PC-9 (cell line): ENCODE measurements around the gene TAS1R2. TPM values are rescaled to one million over a fixed set of nuclear protein-coding genes. Genes with fewer than 3 reads are reported as not detected.

ENCODE experiments used
- BruUV-seq: library from RNA; stranded (reverse); fragments of 400-500 nt; replicated peaks from 2 replicates; lab custom pipeline; 2021; lab: Mats Ljungman, UMichigan
- CTCF ChIA-PET: fragments of 300-600 bp; sonication (Branson Sonifier 250); formaldehyde crosslinking; loops from one replicate; lab custom pipeline; 2022; ENCODE audit warnings: antibody characterized with exemption; lab: Charles Lee
- POLR2A ChIA-PET: fragments of 300-600 bp; sonication (Branson Sonifier 250); formaldehyde crosslinking; loops from one replicate; lab custom pipeline; 2022; ENCODE audit warnings: antibody characterized with exemption; ENCODE audit not compliant: unreplicated experiment; lab: Charles Lee
- DNase-seq, 2 experiments: peaks; one replicate each; pipeline versions ENCODE4 v3.0.0 to v3.0.0-alpha.2; 2015 to 2022; ENCODE audit warnings: mixed read lengths in 1 of 2
- H2AFZ ChIP-seq: fragments of 200-600 bp; sonication (generic); 2 replicates; pipeline ENCODE4 v1.8.1; 2017; ENCODE audit warnings: antibody characterized with exemption
- H3F3A ChIP-seq: fragments of 200-600 bp; sonication (generic); 2 replicates; pipeline ENCODE4 v1.8.1; 2017; ENCODE audit warnings: antibody characterized with exemption, mild to moderate bottlenecking, low read depth; ENCODE audit not compliant: insufficient read depth
- H3K27ac ChIP-seq: fragments of 200-600 bp; sonication (generic); 2 replicates; pipeline ENCODE4 v1.6.1; 2016; ENCODE audit warnings: mixed run types
- H3K27me3 ChIP-seq: fragments of 200-600 bp; sonication (generic); 2 replicates; pipeline ENCODE4 v1.6.1; 2016; ENCODE audit warnings: low read depth, mixed run types; ENCODE audit not compliant: insufficient read depth
- H3K36me3 ChIP-seq: fragments of 200-600 bp; sonication (generic); 2 replicates; pipeline ENCODE4 v1.6.1; 2016; ENCODE audit warnings: low read depth, mixed run types
- H3K4me1 ChIP-seq: fragments of 200-600 bp; sonication (generic); replicated peaks from 2 replicates; pipeline ENCODE4 v1.6.1; 2016; ENCODE audit warnings: mixed run types; ENCODE audit not compliant: insufficient read depth
- H3K4me2 ChIP-seq: fragments of 200-600 bp; sonication (generic); 2 replicates; pipeline ENCODE4 v1.6.1; 2017; ENCODE audit warnings: mixed run types
- H3K4me3 ChIP-seq: fragments of 200-600 bp; sonication (generic); 2 replicates; pipeline ENCODE4 v1.6.1; 2016; ENCODE audit warnings: mixed run types
- H3K79me2 ChIP-seq: fragments of 200-600 bp; sonication (generic); 2 replicates; pipeline ENCODE4 v1.6.1; 2017; ENCODE audit warnings: low read depth, mixed run types
- H3K9me2 ChIP-seq: fragments of 200-600 bp; sonication (generic); 2 replicates; pipeline ENCODE4 v1.8.1; 2017; ENCODE audit warnings: mild to moderate bottlenecking; ENCODE audit not compliant: insufficient read depth
- H3K9me3 ChIP-seq: fragments of 200-600 bp; sonication (generic); 2 replicates; pipeline ENCODE4 v1.8.1; 2016; ENCODE audit warnings: low read depth; ENCODE audit not compliant: insufficient read depth
- H4K20me1 ChIP-seq: fragments of 200-600 bp; sonication (generic); 2 replicates; pipeline ENCODE4 v1.8.1; 2017; ENCODE audit not compliant: insufficient read depth
- EZH2 ChIP-seq: fragments of 200-600 bp; sonication (generic); IDR thresholded peaks from 2 replicates; pipeline ENCODE4 v1.8.0; 2017; ENCODE audit warnings: antibody characterized with exemption, low read depth
- intact Hi-C: fragments of 100-400 bp; cut with micrococcal nuclease; formaldehyde crosslinking; loops from one replicate; pipeline ENCODE4 v1.10.0; 2022; ENCODE audit not compliant: unreplicated experiment
- total RNA-seq: library from RNA; stranded (reverse); gene quantifications from 2 replicates; pipeline ENCODE4 v1.2.3, GENCODE V29; 2021
- TF ChIP-seq, protein P1 (sequence below): fragments of 200-600 bp; sonication (generic); conservative IDR thresholded peaks from 2 replicates; pipeline ENCODE4 v1.6.1; 2017; ENCODE audit warnings: mixed run types, antibody characterized with exemption, mild to moderate bottlenecking, moderate library complexity

The TAS1R2 gene
- total RNA-seq, 1 experiment from 2014 or later: not detected

DNA sequence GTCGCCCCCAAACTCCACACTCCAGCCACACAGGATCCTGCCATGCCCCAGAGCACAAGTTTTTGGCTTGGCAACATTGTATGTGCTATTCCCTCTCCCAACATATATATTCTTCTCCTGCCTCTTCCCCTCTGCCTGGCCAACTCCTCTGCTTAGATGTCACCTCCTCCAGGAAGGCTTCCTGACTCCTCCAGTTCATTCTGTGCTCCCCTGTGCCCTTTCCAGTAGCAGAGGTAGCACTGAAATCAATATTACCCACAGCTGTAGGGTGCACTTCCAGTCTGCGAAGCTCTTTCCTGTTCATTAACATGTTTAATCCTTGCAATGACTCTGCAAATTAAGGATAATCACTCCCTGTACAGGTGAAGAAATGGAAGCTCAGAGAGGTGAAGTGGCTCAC lies 21.7 kb upstream of the TAS1R2 start:
- ChIA-PET CTCF (interaction anchor here (0.6 kb wide), 1 partner anchor 293 kb away, joined by 10 read pairs; no protein-coding TSS in a partner anchor), POLR2A (no interaction called here)
- H3K27me3 ChIP-seq: no peaks in the 10 kb centered on the region
- no peaks in the 10 kb centered on the region for H3K4me1 ChIP-seq
- no TSS peak for BruUV-seq
- H3K27ac ChIP-seq: no peak overlapping the region
- no peaks in the 10 kb centered on the region for H3K79me2 ChIP-seq
- H4K20me1 ChIP-seq: no peaks in the 10 kb centered on the region
- intact Hi-C loops: no loop called here
- H3K4me3 ChIP-seq: no peak overlapping the region
- H3K9me3 ChIP-seq: no peaks in the 10 kb centered on the region
- no peaks in the 10 kb centered on the region for H3K9me2 ChIP-seq
- no peak overlapping the region for H3K4me2 ChIP-seq
- no peak for DNase-seq
- no peaks in the 10 kb centered on the region for H3F3A ChIP-seq
- TF ChIP-seq, protein P1, sequence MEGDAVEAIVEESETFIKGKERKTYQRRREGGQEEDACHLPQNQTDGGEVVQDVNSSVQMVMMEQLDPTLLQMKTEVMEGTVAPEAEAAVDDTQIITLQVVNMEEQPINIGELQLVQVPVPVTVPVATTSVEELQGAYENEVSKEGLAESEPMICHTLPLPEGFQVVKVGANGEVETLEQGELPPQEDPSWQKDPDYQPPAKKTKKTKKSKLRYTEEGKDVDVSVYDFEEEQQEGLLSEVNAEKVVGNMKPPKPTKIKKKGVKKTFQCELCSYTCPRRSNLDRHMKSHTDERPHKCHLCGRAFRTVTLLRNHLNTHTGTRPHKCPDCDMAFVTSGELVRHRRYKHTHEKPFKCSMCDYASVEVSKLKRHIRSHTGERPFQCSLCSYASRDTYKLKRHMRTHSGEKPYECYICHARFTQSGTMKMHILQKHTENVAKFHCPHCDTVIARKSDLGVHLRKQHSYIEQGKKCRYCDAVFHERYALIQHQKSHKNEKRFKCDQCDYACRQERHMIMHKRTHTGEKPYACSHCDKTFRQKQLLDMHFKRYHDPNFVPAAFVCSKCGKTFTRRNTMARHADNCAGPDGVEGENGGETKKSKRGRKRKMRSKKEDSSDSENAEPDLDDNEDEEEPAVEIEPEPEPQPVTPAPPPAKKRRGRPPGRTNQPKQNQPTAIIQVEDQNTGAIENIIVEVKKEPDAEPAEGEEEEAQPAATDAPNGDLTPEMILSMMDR: no peak
- TF ChIP-seq EZH2: no peak
- no peak overlapping the region for H2AFZ ChIP-seq
- H3K36me3 ChIP-seq: no peaks in the 10 kb centered on the region

- no peak for DNase-seq
- ChIA-PET CTCF (no interaction called here), POLR2A (no interaction called here)
- Histone ChIP-seq H3K27ac (no peak overlapping the region), H3K27me3 (no peaks in the 10 kb centered on the region), H3K4me1 (no peaks in the 10 kb centered on the region), H3F3A (no peaks in the 10 kb centered on the region), H4K20me1 (no peaks in the 10 kb centered on the region), H3K4me2 (no peak overlapping the region), H3K9me3 (no peaks in the 10 kb centered on the region), H3K36me3 (no peaks in the 10 kb centered on the region), H2AFZ (no peak overlapping the region), H3K4me3 (no peak overlapping the region), H3K9me2 (no peaks in the 10 kb centered on the region), H3K79me2 (no peaks in the 10 kb centered on the region)
- no peak for TF ChIP-seq EZH2
- TF ChIP-seq, protein P1: no peak
- intact Hi-C loops: no loop called here
- BruUV-seq: no TSS peak
Observed at GRCh38 chr1:18880585-18880984, 21.1 kb upstream of the TAS1R2 start.

- Histone ChIP-seq H3K9me3 (no peaks in the 10 kb centered on the region), H3K27ac (no peak overlapping the region), H2AFZ (no peak overlapping the region), H3K79me2 (no peaks in the 10 kb centered on the region), H3K9me2 (no peaks in the 10 kb centered on the region), H3K4me3 (no peak overlapping the region), H3K36me3 (no peaks in the 10 kb centered on the region), H3K4me2 (no peak overlapping the region), H3K4me1 (no peaks in the 10 kb centered on the region), H4K20me1 (no peaks in the 10 kb centered on the region), H3K27me3 (no peaks in the 10 kb centered on the region), H3F3A (no peaks in the 10 kb centered on the region)
- ChIA-PET CTCF (no interaction called here), POLR2A (no interaction called here)
- TF ChIP-seq, protein P1: no peak
- no peak for TF ChIP-seq EZH2
- no peak for DNase-seq
- BruUV-seq: no TSS peak
- intact Hi-C loops: no loop called here
Observed at GRCh38 chr1:18879791-18880309, 20.4 kb upstream of the TAS1R2 start.
